ENCODE measurements around the gene HCRT.

HCRT gene

GRCh38 chr17:42135151-42135550, 50.1 kb downstream of the HCRT start:
- Histone ChIP-seq H3K9me3 (ENCODE audit: control insufficient read depth, low read length) (no peaks in the 10 kb centered on the region), H3K4me1 (ENCODE audit: control insufficient read depth, insufficient read depth, low read length) (peaks cover 59% of the 10 kb centered on the region), H3K27me3 (replicated peaks; ENCODE audit: control insufficient read depth, insufficient read depth, low read length) (no peaks in the 10 kb centered on the region), H3K4me3 (ENCODE audit: low read length) (no peak overlapping the region), H3K36me3 (ENCODE audit: control insufficient read depth, insufficient read depth, low read length, severe bottlenecking) (peaks cover 30% of the 10 kb centered on the region), H3K9ac (ENCODE audit: low read length) (peak overlapping the region; percentile 13)
- no peak for DNase-seq (ENCODE audit: low read depth)
